Renal pelvis (tissue), 12 donors: ENCODE measurements around the gene TOR1AIP1. TPM values are rescaled to one million over a fixed set of nuclear protein-coding genes. Genes with fewer than 3 reads are reported as not detected.
"Not testable (repeated sequence)": the region's sequence is repeated elsewhere in the genome, so short reads cannot be mapped to it uniquely, and the experiment has no call there.

Source experiments
- DNase-seq: peaks from one replicate; pipeline ENCODE4 v3.0.0-alpha.2; 2013
- long read RNA-seq, 16 experiments: transcript quantifications; one replicate each; lab custom pipeline, GENCODE V29; 2026
- polyA plus RNA-seq, 3 donors: library from polyadenylated mRNA; unstranded; fragments of 120-200 nt; gene quantifications; one replicate each; pipeline ENCODE4 v1.2.1, GENCODE V29; 2013; ENCODE audit not compliant: insufficient read length in 3 of 3

TOR1AIP1 gene
- 10 to 100 TPM; 40.5 to 57.7 (median 43.7) TPM for polyA plus RNA-seq
- long read RNA-seq, donor 1, full-length matches to known transcripts = 9 of 14 reads
- long read RNA-seq, donor 1, partial matches to known transcripts = 5 of 14 reads
- long read RNA-seq, donor 1, other reads (novel, unspliced or antisense) = 0 of 14 reads
- long read RNA-seq, donor 2, full-length matches to known transcripts = 4 of 4 reads
- long read RNA-seq, donor 2, partial matches to known transcripts = 0 of 4 reads
- long read RNA-seq, donor 2, other reads (novel, unspliced or antisense) = 0 of 4 reads
- long read RNA-seq, donor 3, full-length matches to known transcripts = 7 of 7 reads
- long read RNA-seq, donor 3, partial matches to known transcripts = 0 of 7 reads
- long read RNA-seq, donor 3, other reads (novel, unspliced or antisense) = 0 of 7 reads
- long read RNA-seq, donor 4, full-length matches to known transcripts = 11 of 11 reads
- long read RNA-seq, donor 4, partial matches to known transcripts = 0 of 11 reads
- long read RNA-seq, donor 4, other reads (novel, unspliced or antisense) = 0 of 11 reads
- long read RNA-seq, donor 5, full-length matches to known transcripts = 2 of 2 reads
- long read RNA-seq, donor 5, partial matches to known transcripts = 0 of 2 reads
- long read RNA-seq, donor 5, other reads (novel, unspliced or antisense) = 0 of 2 reads
- long read RNA-seq, donor 6, full-length matches to known transcripts = 6 of 16 reads
- long read RNA-seq, donor 6, partial matches to known transcripts = 10 of 16 reads
- long read RNA-seq, donor 6, other reads (novel, unspliced or antisense) = 0 of 16 reads
- long read RNA-seq, donor 7, full-length matches to known transcripts = 8 of 8 reads
- long read RNA-seq, donor 7, partial matches to known transcripts = 0 of 8 reads
- long read RNA-seq, donor 7, other reads (novel, unspliced or antisense) = 0 of 8 reads
- long read RNA-seq, donor 8, transcript TOR1AIP1-208 (10 exons, 3,685 nt) = major isoform, 5 of 5 reads
- long read RNA-seq, donor 8, partial matches to known transcripts = 0 of 5 reads
- long read RNA-seq, donor 8, other reads (novel, unspliced or antisense) = 0 of 5 reads
- long read RNA-seq, donor 9, full-length matches to known transcripts = 12 of 35 reads
- long read RNA-seq, donor 9, partial matches to known transcripts = 23 of 35 reads
- long read RNA-seq, donor 9, other reads (novel, unspliced or antisense) = 0 of 35 reads
- long read RNA-seq, donor 10, full-length matches to known transcripts = 7 of 7 reads
- long read RNA-seq, donor 10, partial matches to known transcripts = 0 of 7 reads
- long read RNA-seq, donor 10, other reads (novel, unspliced or antisense) = 0 of 7 reads
- long read RNA-seq, donor 11, full-length matches to known transcripts = 2 of 23 reads
- long read RNA-seq, donor 11, partial matches to known transcripts = 21 of 23 reads
- long read RNA-seq, donor 11, other reads (novel, unspliced or antisense) = 0 of 23 reads
- long read RNA-seq, donor 12, full-length matches to known transcripts = 6 of 12 reads
- long read RNA-seq, donor 12, partial matches to known transcripts = 6 of 12 reads
- long read RNA-seq, donor 12, other reads (novel, unspliced or antisense) = 0 of 12 reads
- long read RNA-seq, donor 13, full-length matches to known transcripts = 8 of 8 reads
- long read RNA-seq, donor 13, partial matches to known transcripts = 0 of 8 reads
- long read RNA-seq, donor 13, other reads (novel, unspliced or antisense) = 0 of 8 reads
- long read RNA-seq, donor 14 = 0 reads
- long read RNA-seq, donor 15, full-length matches to known transcripts = 16 of 16 reads
- long read RNA-seq, donor 15, partial matches to known transcripts = 0 of 16 reads
- long read RNA-seq, donor 15, other reads (novel, unspliced or antisense) = 0 of 16 reads
- long read RNA-seq, donor 16, full-length matches to known transcripts = 9 of 19 reads
- long read RNA-seq, donor 16, partial matches to known transcripts = 10 of 19 reads
- long read RNA-seq, donor 16, other reads (novel, unspliced or antisense) = 0 of 19 reads

- peak; percentile 98 for DNase-seq
Measured at GRCh38 chr1:179882253-179883039, at the start of gene TOR1AIP1. Gene TOR1AIP1, plus strand, starts transcription at chr1:179882285. Its CDS starts 218 bp downstream, at chr1:179882503.

GRCh38 chr1:179836686-179837445 is 45.2 kb upstream of the TOR1AIP1 start:
- not testable (repeated sequence) for DNase-seq

GRCh38 chr1:179840107-179840506 is 42.0 kb upstream of the TOR1AIP1 start:
- DNase-seq = no peak

GRCh38 chr1:179848233-179848632 is 33.9 kb upstream of the TOR1AIP1 start:
- DNase-seq = no peak

GRCh38 chr1:179853102-179853501 is 29.0 kb upstream of the TOR1AIP1 start:
- DNase-seq = no peak

GRCh38 chr1:179855831-179856230 is 26.3 kb upstream of the TOR1AIP1 start:
- DNase-seq = not testable (repeated sequence)

- no peak for DNase-seq
Measured at GRCh38 chr1:179856296-179856695, 25.8 kb upstream of the TOR1AIP1 start.

GRCh38 chr1:179857009-179857408 is 25.1 kb upstream of the TOR1AIP1 start:
- DNase-seq = no peak

- DNase-seq = no peak
Measured at GRCh38 chr1:179860652-179861051, 21.4 kb upstream of the TOR1AIP1 start.

- no peak for DNase-seq
Measured at GRCh38 chr1:179865377-179865776, 16.7 kb upstream of the TOR1AIP1 start.

- DNase-seq = no peak
Measured at GRCh38 chr1:179866616-179867015, 15.5 kb upstream of the TOR1AIP1 start.

- peak; percentile 48 for DNase-seq
Measured at GRCh38 chr1:179867493-179868330, 14.4 kb upstream of the TOR1AIP1 start.

- DNase-seq = no peak
Measured at GRCh38 chr1:179870870-179871269, 11.2 kb upstream of the TOR1AIP1 start.

- DNase-seq = no peak
Measured at GRCh38 chr1:179871940-179872339, 10.1 kb upstream of the TOR1AIP1 start.

GRCh38 chr1:179872558-179872957 is 9.5 kb upstream of the TOR1AIP1 start:
- no peak for DNase-seq

- no peak for DNase-seq
Measured at GRCh38 chr1:179873438-179873851, 8.6 kb upstream of the TOR1AIP1 start.

- no peak for DNase-seq
Measured at GRCh38 chr1:179875596-179876299, 6.3 kb upstream of the TOR1AIP1 start.
